ENCODE measurements around the gene UBTD1. TPM values are rescaled to one million over a fixed set of nuclear protein-coding genes. Genes with fewer than 3 reads are reported as not detected.
A peak's percentile ranks its signal among the peaks of the same experiment; 100 is the strongest.

The UBTD1 gene
- total and polyA plus RNA-seq, 3 donors from 2014 or later: 74.1 to 143 (median 111) TPM

- H3K27ac ChIP-seq: no peak overlapping the region
- TF ChIP-seq POLR2A (IDR thresholded peaks at IDR 0.05): no peak
- no peak for TF ChIP-seq CTCF (IDR thresholded peaks at IDR 0.05)
- H3K27me3 ChIP-seq: no peaks in the 10 kb centered on the region
- intact Hi-C loops (cut with DNase I; ENCODE audit: low total_unique reads): no loop called here
- no peaks in the 10 kb centered on the region for H3K4me1 ChIP-seq
- no peak overlapping the region for H3K4me3 ChIP-seq
- no peaks in the 10 kb centered on the region for H3K36me3 ChIP-seq (ENCODE audit: low read depth, missing control alignments)
- 80 to 81% methylated on average over 3 of the region's 3 CpGs for WGBS, 2 donors
- no peaks in the 10 kb centered on the region for H3K9me3 ChIP-seq
- peak; percentile 37 for DNase-seq
These were observed 44.2 kb upstream of the UBTD1 start for GRCh38 chr10:97454330-97455036.

GRCh38 chr10:97456034-97456685, 42.6 kb upstream of the UBTD1 start:
- no peaks in the 10 kb centered on the region for H3K27me3 ChIP-seq
- intact Hi-C loops (cut with DNase I; ENCODE audit: low total_unique reads): no loop called here
- H3K36me3 ChIP-seq (ENCODE audit: low read depth, missing control alignments): no peaks in the 10 kb centered on the region
- no peak overlapping the region for H3K4me3 ChIP-seq
- WGBS, 2 donors: 66 to 75% methylated on average over 5 of the region's 5 CpGs
- H3K27ac ChIP-seq: no peak overlapping the region
- H3K9me3 ChIP-seq: no peaks in the 10 kb centered on the region
- H3K4me1 ChIP-seq: no peaks in the 10 kb centered on the region
- DNase-seq: no peak
- TF ChIP-seq POLR2A (IDR thresholded peaks at IDR 0.05) (no peak), CTCF (IDR thresholded peaks at IDR 0.05) (no peak)

GRCh38 chr10:97456686-97457065, 42.0 kb upstream of the UBTD1 start:
- Histone ChIP-seq H3K4me3 (no peak overlapping the region), H3K27ac (no peak overlapping the region), H3K27me3 (no peaks in the 10 kb centered on the region), H3K4me1 (no peaks in the 10 kb centered on the region), H3K9me3 (no peaks in the 10 kb centered on the region), H3K36me3 (ENCODE audit: low read depth, missing control alignments) (no peaks in the 10 kb centered on the region)
- 64 to 74% methylated on average over 3 of the region's 3 CpGs for WGBS, 2 donors
- no peak for TF ChIP-seq CTCF (IDR thresholded peaks at IDR 0.05)
- TF ChIP-seq POLR2A (IDR thresholded peaks at IDR 0.05): no peak
- intact Hi-C loops (cut with DNase I; ENCODE audit: low total_unique reads): no loop called here
- DNase-seq: no peak

GRCh38 chr10:97459111-97459510, 39.6 kb upstream of the UBTD1 start:
- no peak for DNase-seq
- WGBS, 2 donors: 89 to 93% methylated on average over 7 of the region's 7 CpGs
- Histone ChIP-seq H3K4me3 (no peak overlapping the region), H3K4me1 (no peaks in the 10 kb centered on the region), H3K27me3 (no peaks in the 10 kb centered on the region), H3K9me3 (no peaks in the 10 kb centered on the region), H3K27ac (no peak overlapping the region), H3K36me3 (ENCODE audit: low read depth, missing control alignments) (no peaks in the 10 kb centered on the region)
- intact Hi-C loops (cut with DNase I; ENCODE audit: low total_unique reads): no loop called here
- TF ChIP-seq CTCF (IDR thresholded peaks at IDR 0.05) (no peak), POLR2A (IDR thresholded peaks at IDR 0.05) (no peak)
